GM12873 (cell line): ENCODE results near the gene CD180.

Experiments
- TF ChIP-seq, protein P1 (sequence below): IDR thresholded peaks from 2 replicates; pipeline ENCODE4 v1.5.1; 2012; ENCODE audit warnings: low read depth, mild to moderate bottlenecking, moderate library complexity, low read length, control low read depth; ENCODE audit not compliant: insufficient read depth; ENCODE audit errors: missing control alignments

CD180 gene

DNA sequence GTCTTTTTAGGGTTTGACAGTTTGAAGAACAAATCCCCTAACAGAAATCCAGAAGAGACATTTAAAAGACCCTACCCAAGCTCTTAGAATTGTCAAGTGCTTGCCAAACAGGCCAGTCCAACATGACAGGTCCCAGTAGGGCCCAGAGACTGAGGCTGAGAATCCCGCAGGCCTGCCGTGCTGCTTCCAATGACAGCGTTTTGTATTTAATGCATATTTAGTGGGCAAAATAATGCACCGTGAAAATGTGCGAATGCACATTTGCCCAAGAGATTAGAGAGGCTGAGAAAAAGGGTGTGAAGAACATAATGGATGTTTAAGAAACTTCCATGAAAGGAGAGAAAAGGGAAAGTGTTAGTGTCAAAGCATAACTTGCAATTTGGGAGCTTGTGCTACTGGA is 57.6 kb downstream of the CD180 start:
- TF ChIP-seq, protein P1, sequence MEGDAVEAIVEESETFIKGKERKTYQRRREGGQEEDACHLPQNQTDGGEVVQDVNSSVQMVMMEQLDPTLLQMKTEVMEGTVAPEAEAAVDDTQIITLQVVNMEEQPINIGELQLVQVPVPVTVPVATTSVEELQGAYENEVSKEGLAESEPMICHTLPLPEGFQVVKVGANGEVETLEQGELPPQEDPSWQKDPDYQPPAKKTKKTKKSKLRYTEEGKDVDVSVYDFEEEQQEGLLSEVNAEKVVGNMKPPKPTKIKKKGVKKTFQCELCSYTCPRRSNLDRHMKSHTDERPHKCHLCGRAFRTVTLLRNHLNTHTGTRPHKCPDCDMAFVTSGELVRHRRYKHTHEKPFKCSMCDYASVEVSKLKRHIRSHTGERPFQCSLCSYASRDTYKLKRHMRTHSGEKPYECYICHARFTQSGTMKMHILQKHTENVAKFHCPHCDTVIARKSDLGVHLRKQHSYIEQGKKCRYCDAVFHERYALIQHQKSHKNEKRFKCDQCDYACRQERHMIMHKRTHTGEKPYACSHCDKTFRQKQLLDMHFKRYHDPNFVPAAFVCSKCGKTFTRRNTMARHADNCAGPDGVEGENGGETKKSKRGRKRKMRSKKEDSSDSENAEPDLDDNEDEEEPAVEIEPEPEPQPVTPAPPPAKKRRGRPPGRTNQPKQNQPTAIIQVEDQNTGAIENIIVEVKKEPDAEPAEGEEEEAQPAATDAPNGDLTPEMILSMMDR: no peak

DNA sequence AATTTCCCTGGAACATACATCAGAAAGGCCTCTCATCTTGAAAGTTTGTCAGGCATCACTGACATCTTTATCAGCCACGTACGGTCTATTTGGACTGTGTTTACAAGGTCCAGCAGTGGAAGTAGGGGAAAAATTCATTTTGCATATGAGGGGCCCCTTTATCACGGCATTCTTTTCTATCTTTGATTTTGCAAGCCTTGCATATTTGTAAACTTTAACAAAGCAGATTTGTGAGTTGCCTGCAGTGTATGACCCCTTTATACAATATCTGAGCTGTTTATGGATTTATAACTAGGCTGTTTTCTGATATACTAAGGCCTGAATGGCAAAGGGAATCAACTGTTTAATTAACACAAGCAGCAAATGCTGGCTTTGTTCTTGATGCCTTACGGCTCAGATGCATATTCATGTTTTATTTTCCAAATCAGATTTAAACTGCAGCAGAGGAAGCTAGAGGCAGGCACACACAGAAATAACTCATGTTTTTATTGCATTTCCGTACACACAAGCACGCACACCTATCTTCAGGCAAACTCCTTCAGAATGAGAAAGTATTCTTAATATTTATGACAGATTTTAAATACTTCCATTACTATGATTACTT is 61.1 kb downstream of the CD180 start:
- TF ChIP-seq, protein P1: no peak

GRCh38 chr5:67133776-67134175 is 62.8 kb downstream of the CD180 start:
- TF ChIP-seq, protein P1: no peak

GRCh38 chr5:67133217-67133616 is 63.4 kb downstream of the CD180 start:
- TF ChIP-seq, protein P1: no peak

GRCh38 chr5:67129768-67130167 is 66.8 kb downstream of the CD180 start:
- TF ChIP-seq, protein P1: no peak
